AG09309 (cell line): ENCODE measurements around the gene HAUS2.

Experiments
- DNase-seq: peaks from one replicate; pipeline ENCODE4 v3.0.0-alpha.2; 2010; ENCODE audit warnings: low read depth
- H3K4me3 ChIP-seq: 2 replicates; pipeline ENCODE4 v1.5.1; 2011; ENCODE audit warnings: mild to moderate bottlenecking, low read depth, low read length, moderate library complexity; ENCODE audit not compliant: control insufficient read depth
- CTCF ChIP-seq: IDR thresholded peaks from 2 replicates; pipeline ENCODE4 v1.5.1; 2011; ENCODE audit warnings: mild to moderate bottlenecking, low read depth, low read length, inconsistent platforms; ENCODE audit not compliant: insufficient read depth, control insufficient read depth; ENCODE audit errors: missing control alignments

The HAUS2 gene

GRCh38 chr15:42575188-42576039, 26.8 kb downstream of the HAUS2 start, which contains the start of gene STARD9:
TSS of gene STARD9 (plus strand) at chr15:42575606. CDS start at chr15:42575716, 110 bp downstream.
- peak; percentile 90 for DNase-seq
- TF ChIP-seq CTCF, result no peak
- peak within 1 kb of the TSS; percentile 78 for H3K4me3 ChIP-seq

GRCh38 chr15:42576040-42576594, 27.5 kb downstream of the HAUS2 start:
- DNase-seq, result no peak
- peak overlapping the region; percentile 78 for H3K4me3 ChIP-seq
- TF ChIP-seq CTCF, result no peak

GRCh38 chr15:42576776-42577175, 28.1 kb downstream of the HAUS2 start:
- TF ChIP-seq CTCF, result no peak
- H3K4me3 ChIP-seq, result no peak overlapping the region
- no peak for DNase-seq

- H3K4me3 ChIP-seq, result no peak overlapping the region
- DNase-seq, result peak; percentile 55
- TF ChIP-seq CTCF, result no peak
Measured at GRCh38 chr15:42577514-42578031, 28.9 kb downstream of the HAUS2 start.

GRCh38 chr15:42578984-42579537, 30.4 kb downstream of the HAUS2 start:
- no peak for DNase-seq
- TF ChIP-seq CTCF, result no peak
- H3K4me3 ChIP-seq, result no peak overlapping the region

GRCh38 chr15:42581272-42581730, 32.7 kb downstream of the HAUS2 start:
- no peak for TF ChIP-seq CTCF
- no peak for DNase-seq
- peak overlapping the region; percentile 47 for H3K4me3 ChIP-seq
